GM12872 (cell line): ENCODE data around the gene TRAF6.
A peak's percentile ranks its signal among the peaks of the same experiment; 100 is the strongest.

Experiments
- CTCF ChIP-seq: IDR thresholded peaks from 3 replicates; pipeline ENCODE4 v1.5.1; 2011; ENCODE audit warnings: low read depth, mild to moderate bottlenecking, low read length, moderate library complexity; ENCODE audit not compliant: insufficient read depth

The TRAF6 gene

DNA sequence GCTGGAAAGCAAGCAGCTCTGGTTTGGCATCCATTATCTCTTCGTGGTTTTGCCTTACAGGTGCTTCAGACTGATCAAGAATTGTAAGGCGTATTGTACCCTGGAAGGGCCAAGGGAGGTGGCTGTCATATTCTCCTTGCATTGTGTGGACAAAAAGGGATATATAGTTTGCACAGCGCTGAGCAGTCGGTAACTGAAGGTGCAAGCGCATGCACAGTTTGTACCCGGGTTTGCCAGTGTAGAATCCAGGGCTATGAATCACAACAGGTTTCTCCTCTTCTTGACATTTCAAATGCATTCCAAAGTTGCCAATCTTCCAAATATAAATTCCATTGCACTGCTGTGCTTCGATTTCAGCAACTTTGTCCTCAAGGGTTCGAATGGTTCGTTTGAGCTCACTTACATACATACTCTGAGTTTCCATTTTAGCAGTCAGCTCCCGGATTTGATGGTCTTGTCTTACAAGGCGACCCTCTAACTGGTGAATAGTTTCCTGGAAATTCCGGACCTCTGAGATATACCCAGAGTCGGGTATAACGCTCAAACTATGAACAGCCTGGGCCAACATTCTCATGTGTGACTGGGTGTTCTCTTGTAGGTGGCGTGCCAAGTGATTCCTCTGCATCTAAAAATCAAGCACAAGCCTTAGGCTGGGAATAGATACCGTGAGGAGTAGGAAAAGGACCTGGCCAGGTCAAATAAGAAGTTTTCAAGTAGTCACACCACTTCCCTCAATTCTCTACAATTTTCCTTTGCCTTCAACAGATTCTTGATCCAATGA, 19.9 kb downstream of the TRAF6 start:
- no peak for TF ChIP-seq CTCF

DNA sequence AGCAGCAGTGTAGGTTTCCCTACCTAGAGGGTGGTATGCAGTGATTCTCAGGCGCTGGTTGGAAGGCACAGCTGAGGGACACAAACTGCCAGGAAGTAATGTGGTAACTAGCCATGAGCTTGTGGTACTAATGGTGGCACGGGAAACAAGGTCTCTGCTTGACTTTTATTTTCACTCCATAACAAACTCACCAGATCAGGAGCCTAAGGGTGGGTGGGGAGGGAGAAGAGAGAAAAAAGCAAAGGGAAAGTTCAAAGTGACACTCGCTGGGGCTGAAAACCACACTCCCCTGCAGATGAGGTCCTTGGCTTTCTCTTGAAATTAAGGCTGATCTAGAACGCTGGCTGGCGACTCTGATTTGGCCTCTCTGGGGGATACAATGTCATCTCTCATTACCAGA, 22.0 kb downstream of the TRAF6 start:
- TF ChIP-seq CTCF, result no peak

DNA sequence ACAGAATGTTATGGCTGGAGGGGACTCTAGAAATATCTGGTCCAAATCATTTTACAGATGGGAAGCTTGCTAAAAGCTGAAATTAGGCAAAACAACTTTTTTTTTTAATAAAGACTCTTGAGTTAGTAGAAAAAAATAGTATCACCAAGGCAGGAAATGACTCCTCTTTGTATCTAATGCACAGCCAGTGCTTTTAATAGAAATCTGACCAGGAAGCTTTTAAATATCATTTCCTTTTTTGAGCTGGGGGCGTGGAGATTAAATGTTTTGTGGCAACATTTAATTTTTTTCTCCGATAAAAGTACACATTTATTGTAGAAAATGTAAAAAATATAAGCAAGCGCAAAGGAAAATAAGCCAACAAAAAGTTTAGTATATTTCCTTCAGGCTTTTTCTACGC, 22.5 kb downstream of the TRAF6 start:
- TF ChIP-seq CTCF, result no peak

DNA sequence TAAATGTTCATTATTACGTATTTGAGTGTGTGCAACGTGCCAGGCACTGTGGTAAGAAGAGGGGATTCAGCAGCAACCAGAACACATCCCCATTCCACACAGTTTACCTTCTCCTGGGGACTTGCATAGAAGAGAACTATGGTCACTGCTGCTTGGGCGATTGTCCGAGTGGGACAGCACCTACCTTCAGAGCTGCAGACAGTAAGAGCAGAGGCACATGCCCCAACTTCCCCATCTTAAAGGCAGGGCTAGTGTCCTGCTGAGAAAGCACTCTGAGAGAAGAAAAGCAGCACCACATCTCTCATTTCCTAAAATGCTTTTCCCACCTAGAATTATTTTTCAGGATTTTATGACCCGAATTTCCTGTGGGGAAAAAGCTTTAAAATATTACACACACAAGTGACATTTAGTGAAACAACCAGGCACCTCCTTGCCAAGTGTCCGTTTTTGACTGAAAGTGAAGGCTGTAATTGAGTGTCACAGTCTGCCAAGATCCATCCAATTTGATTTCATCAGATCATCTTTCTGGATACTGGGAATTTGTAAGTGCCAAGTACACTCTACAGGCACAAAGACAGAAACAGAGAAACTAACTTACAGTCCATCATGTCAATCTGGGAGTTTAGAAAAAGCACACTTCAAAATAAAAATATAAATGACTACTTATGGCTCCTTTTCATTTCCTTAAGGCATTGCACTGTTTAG, 24.6 kb downstream of the TRAF6 start:
- TF ChIP-seq CTCF, result no peak

DNA sequence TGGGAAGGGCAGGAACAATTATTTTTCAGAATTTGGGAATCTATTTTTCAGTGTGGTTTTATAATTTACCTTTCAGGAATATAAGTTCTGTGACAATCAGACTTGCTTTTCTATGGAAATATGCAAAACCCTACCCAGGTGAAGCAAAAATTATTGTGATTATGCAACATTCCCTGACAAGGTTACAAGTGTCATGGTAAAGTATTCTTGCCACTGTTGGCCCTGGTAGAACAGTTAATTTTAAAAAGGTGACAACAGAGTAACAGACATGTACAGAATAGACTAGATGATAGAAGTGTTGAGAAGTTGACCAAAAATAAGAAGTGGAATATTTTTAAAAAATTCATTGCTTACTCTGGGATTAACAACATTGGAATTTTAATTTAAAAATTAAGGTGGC, 29.2 kb downstream of the TRAF6 start:
- TF ChIP-seq CTCF, result no peak

- TF ChIP-seq CTCF, result peak; percentile 49
Observed at GRCh38 chr11:36478700-36479329, 31.3 kb downstream of the TRAF6 start.

GRCh38 chr11:36475192-36475591, 34.9 kb downstream of the TRAF6 start:
- TF ChIP-seq CTCF, result no peak
